ENCODE data around the gene BAHCC1. TPM values are rescaled to one million over a fixed set of nuclear protein-coding genes. Genes with fewer than 3 reads are reported as not detected.
A peak's percentile ranks its signal among the peaks of the same experiment; 100 is the strongest.

Gene BAHCC1
- total and polyA plus RNA-seq, 9 of the 15 experiments (the other 6 are each of a cell fraction or from before 2014, with no cell fraction given), result 0.14 to 26.9 (median 5.0) TPM

DNA sequence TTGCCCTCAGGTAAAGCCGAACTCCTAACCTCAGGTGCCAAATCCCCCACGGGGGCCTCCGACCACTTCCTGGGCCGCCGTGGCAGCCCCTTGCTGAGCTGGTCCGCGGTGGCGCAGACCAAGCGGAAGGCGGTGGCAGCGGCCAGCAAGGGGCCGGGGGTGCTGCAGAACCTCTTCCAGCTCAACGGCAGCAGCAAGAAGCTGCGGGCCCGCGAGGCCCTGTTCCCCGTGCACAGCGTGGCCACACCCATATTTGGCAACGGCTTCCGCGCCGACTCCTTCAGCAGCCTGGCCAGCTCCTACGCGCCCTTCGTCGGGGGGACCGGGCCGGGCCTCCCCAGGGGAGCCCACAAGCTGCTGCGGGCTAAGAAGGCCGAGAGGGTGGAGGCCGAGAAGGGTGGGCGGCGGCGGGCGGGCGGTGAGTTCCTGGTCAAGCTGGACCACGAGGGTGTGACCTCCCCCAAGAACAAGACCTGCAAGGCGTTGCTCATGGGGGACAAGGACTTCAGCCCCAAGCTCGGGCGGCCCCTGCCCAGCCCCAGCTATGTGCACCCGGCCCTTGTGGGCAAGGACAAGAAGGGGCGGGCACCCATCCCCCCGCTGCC lies 65.7 kb downstream of the BAHCC1 start:
- H3K27me3 ChIP-seq (ENCODE audit: control insufficient read depth in 2 of 2, insufficient read depth in 2 of 2, low read length in 2 of 2), result no peaks in the 10 kb centered on the region
- peak; percentile 85 for FAIRE-seq
- H3K27ac ChIP-seq (ENCODE audit: extremely low read depth, low read depth, low read length), result peak overlapping the region; percentile 40; the same call in 1 of the 3 replicates
- H3K36me3 ChIP-seq (ENCODE audit: control insufficient read depth, insufficient read depth, low read length), result peaks cover 6% of the 10 kb centered on the region; the same call in 1 of the 3 replicates
- no peaks in the 10 kb centered on the region for H3K9me1 ChIP-seq (ENCODE audit: control insufficient read depth, insufficient read depth, low read length)
- in situ Hi-C loops (cut with MboI), result no loop called here
- H3K4me2 ChIP-seq (ENCODE audit: insufficient read depth, low read length), result no peak overlapping the region
- BruUV-seq (replicated peaks), result no TSS peak
- intact Hi-C loops (cut with micrococcal nuclease), result no loop called here
- CTCF ChIA-PET (ENCODE audit: low intra/inter-chr PET ratio), result no interaction called here
- no peaks in the 10 kb centered on the region for H3K9me3 ChIP-seq (replicated peaks; ENCODE audit: control insufficient read depth, insufficient read depth, low read depth, low read length)
- peak overlapping the region; percentile 74 for H2AFZ ChIP-seq (ENCODE audit: low read depth, low read length)
- H3K79me2 ChIP-seq (ENCODE audit: control insufficient read depth, insufficient read depth, low read length), result no peaks in the 10 kb centered on the region
- ATAC-seq, result peak; percentile 93
- POLR2A ChIA-PET, result interaction anchor here (0.7 to 3.3 kb wide), 6 partner anchors 10 to 165 kb away, joined by 3 to 16 read pairs (median 4); partner anchors contain the start of gene SLC38A10
- H3K4me3 ChIP-seq, result no peak overlapping the region
- H4K20me1 ChIP-seq (replicated peaks; ENCODE audit: control insufficient read depth, insufficient read depth, low read length), result no peaks in the 10 kb centered on the region
- WGBS (ENCODE audit: insufficient coverage, low coverage, missing lambda C conversion rate), result 15% methylated on average over 14 of the region's 43 CpGs
- H3K4me1 ChIP-seq (replicated peaks in 1 of 2; ENCODE audit: control insufficient read depth in 2 of 2, insufficient read depth in 2 of 2, low read length in 2 of 2), result peaks cover 18 to 89% of the 10 kb centered on the region in 2 experiments
- peak overlapping the region in 1 of 2 experiments; percentile 90; a peak in 3 of 4 replicates for H3K9ac ChIP-seq (ENCODE audit: insufficient read depth in 1 of 2, low read depth in 2 of 2, low read length in 2 of 2)
- peak; percentile 71 to 88 (median 84) for DNase-seq (ENCODE audit: extremely low read depth in 1 of 4, low spot score in 3 of 4)
- TF ChIP-seq RBFOX2 (IDR thresholded peaks at IDR 0.05; ENCODE audit: low read depth, low read length), result peak; percentile 49
- no peak for TF ChIP-seq C11orf30 (IDR thresholded peaks at IDR 0.05; ENCODE audit: low read depth)
- TF ChIP-seq, protein P1, sequence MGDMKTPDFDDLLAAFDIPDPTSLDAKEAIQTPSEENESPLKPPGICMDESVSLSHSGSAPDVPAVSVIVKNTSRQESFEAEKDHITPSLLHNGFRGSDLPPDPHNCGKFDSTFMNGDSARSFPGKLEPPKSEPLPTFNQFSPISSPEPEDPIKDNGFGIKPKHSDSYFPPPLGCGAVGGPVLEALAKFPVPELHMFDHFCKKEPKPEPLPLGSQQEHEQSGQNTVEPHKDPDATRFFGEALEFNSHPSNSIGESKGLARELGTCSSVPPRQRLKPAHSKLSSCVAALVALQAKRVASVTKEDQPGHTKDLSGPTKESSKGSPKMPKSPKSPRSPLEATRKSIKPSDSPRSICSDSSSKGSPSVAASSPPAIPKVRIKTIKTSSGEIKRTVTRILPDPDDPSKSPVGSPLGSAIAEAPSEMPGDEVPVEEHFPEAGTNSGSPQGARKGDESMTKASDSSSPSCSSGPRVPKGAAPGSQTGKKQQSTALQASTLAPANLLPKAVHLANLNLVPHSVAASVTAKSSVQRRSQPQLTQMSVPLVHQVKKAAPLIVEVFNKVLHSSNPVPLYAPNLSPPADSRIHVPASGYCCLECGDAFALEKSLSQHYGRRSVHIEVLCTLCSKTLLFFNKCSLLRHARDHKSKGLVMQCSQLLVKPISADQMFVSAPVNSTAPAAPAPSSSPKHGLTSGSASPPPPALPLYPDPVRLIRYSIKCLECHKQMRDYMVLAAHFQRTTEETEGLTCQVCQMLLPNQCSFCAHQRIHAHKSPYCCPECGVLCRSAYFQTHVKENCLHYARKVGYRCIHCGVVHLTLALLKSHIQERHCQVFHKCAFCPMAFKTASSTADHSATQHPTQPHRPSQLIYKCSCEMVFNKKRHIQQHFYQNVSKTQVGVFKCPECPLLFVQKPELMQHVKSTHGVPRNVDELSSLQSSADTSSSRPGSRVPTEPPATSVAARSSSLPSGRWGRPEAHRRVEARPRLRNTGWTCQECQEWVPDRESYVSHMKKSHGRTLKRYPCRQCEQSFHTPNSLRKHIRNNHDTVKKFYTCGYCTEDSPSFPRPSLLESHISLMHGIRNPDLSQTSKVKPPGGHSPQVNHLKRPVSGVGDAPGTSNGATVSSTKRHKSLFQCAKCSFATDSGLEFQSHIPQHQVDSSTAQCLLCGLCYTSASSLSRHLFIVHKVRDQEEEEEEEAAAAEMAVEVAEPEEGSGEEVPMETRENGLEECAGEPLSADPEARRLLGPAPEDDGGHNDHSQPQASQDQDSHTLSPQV (IDR thresholded peaks at IDR 0.05), result 0 out of 2 replicates have a peak, but pooled peaks have one; percentile 24
- TF ChIP-seq KLF1 (tag; IDR thresholded peaks at IDR 0.05), result 0 out of 2 replicates have a peak, but pooled peaks have one; percentile 15
- TF ChIP-seq, protein P2, sequence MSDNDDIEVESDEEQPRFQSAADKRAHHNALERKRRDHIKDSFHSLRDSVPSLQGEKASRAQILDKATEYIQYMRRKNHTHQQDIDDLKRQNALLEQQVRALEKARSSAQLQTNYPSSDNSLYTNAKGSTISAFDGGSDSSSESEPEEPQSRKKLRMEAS (CRISPR knock-in tag; IDR thresholded peaks at IDR 0.05), result peak; percentile 47; the same call in 1 of the 2 replicates
